NCI-H146 treated with DMSO at 0.1 percent for 48 hours (cell line): ENCODE results near the gene PARG.
"Not testable (repeated sequence)": the region's sequence is repeated elsewhere in the genome, so short reads cannot be mapped to it uniquely, and the experiment has no call there.

Experiments
- DNase-seq: peaks from one replicate; lab custom pipeline; 2025; ENCODE audit not compliant: unreplicated experiment; lab: John Stamatoyannopoulos, UW

PARG gene

DNA sequence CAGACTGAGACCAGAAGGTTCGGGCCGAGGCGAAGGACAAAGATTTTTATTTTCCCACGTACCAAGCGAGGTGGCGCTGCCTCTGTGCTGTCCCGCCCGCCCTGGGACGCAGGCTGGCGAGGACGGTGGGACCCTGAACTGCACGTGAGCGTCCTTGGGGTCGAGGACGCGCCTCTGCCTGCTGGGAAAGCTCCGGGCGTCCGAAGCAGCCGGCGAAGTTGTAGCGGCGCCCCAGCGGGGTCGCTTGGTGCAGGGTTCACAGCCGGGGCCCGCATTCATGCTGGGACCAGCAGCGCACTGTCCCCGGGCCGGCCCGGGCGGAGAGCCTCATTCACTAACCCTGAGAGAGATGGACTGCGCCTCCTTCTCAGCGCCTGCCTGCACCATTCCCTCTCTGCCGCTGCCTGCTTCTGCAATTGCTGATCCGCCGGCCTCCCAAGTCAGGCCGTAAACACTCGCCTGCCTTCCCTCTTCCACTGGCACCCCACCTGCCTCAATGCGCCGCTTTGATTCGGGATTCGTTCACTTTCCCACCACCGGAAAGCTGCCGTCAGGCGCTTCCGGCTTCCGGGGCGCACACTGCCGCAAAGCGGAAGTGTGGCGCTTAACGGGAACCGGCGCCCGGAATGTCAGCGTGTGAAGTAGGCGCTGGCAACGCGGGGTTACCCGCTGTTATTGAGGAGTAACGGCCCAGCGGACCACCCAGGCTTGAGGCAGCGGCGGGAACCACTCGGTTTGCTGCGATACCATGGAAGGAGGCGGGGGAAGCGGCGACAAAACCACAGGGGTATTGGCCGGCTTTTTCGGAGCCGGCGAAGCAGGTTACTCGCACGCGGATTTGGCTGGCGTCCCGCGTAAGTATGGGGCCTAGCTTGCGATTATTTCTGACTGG, at the start of gene PARG, which contains the start of gene TIMM23B:
PARG (minus strand) TSS at position 581 of the 892 bp plus-strand sequence; CDS start at position 279, 302 bp downstream.
TIMM23B (plus strand) TSS at position 607 of the 892 bp plus-strand sequence; CDS start at position 749, 142 bp downstream.
- DNase-seq: peak; percentile 29

DNA sequence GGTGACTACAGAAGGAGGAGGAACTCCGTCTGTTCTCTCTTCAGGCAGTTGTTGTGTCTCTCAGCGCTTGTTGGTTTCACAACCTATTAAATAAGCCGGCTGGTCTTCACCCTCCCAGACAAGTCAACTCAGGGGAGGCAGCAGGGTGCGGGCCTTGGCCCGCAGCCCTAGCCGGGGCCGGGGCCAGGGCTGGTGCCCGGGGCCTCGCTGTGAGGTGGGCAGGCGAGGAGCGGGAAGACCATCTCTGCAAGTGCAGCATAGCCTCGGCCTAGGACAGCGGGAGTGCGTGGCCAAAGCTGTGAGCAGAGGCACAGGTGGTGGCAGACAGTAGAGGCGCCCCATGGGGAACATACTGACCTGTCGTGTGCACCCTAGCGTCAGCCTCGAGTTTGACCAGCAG, 46.5 kb upstream of the PARG start, which contains the start of gene AGAP6:
AGAP6 (plus strand) TSS at position 31 of the 400 bp plus-strand sequence; CDS start at position 341, 310 bp downstream.
- not testable (repeated sequence) for DNase-seq

DNA sequence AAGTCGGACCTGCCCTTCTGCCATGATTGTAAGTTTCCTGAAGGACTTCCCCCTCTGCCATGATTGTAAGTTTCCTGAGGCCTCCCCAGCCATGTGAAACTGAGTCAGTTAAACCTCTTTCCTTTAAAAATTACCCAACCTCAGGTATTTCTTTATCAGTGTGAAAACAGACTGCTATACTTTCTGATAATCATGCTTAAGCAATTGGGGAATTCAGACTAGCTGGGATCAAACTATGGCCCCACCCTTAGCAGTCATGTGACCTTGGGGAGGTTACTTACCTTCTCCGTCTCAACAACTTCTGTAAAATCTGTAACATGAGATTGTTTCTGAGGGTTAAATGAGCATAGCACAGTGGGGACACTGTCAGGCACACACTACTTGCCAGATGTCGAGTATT, 45.4 kb upstream of the PARG start:
- DNase-seq: not testable (repeated sequence)

DNA sequence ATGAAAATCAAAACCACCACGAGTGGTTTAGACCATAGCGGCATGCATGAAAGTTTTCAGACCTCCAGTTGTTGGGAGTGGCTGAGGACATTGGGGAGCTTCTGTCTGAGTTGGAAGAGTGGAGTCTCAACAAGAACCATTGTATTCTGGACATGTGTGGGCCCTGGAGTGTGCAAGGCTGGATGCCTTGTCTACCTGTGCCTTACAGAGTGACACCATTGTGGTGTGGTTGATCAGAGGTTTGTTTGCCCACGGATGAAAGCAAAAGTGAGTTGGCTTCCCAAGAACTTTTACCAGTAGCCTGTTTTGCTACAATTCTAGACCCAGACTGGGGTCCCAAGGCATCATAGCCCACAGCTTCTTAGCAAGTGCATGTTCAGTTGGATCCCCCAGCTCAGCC, 35.9 kb upstream of the PARG start:
- not testable (repeated sequence) for DNase-seq

DNA sequence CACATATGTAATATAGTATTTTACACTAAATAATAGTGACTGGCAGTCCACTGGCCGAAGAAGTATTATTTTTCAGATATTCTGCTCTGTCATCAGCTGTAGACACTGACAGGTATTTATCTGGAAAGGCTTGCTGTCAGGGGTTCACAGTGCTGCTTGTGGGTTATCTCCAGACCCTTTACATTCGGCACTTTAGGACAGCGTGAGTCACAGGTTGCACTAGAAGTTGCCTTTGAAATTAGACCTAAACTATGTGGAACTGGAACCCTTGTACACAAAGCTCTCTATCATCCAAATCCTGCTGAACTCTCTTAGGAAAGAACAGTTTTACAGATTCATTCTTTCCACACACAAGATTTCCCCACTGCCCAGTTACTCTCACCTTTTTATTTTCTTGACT, 30.3 kb upstream of the PARG start:
- not testable (repeated sequence) for DNase-seq

DNA sequence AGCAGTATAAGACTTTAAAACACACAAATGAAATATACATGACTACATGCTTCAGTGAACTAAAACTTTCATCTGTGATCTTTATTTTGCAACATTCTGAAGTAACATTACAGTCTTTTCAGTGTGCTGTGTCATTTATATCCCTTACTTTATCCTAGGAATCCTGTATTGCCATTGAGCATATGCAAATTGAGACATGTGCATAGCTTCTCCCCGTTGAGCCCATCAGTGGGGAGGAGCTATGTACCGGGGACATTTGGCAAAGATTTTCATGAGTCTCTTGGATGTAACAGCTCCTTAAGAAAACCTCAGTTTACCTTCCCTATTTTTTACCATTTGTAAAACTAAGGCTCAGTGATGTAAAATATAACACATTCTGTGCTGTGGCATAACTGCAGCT, 29.6 kb upstream of the PARG start:
- DNase-seq: not testable (repeated sequence)

DNA sequence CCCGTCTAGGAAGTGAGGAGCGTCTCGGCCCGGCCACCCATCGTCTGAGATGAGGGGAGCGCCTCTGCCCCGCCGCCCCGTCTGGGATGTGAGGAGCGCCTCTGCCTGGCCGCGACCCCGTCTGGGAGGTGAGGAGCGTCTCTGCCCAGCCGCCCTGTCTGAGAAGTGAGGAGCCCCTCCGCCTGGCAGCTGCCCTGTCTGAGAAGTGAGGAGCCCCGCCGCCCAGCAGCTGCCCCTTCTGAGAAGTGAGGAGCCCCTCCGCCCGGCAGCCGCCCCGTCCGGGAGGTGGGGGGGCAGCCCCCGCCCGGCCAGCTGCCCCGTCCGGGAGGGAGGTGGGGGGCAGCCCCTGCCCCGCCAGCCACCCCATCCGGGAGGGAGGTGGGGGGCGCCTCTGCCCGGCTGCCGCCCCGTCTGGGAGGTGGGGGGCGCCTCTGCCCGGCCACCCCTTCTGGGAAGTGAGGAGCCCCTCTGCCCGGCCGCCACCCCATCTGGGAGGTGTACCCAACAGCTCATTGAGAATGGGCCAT, 28.6 kb upstream of the PARG start:
- DNase-seq: not testable (repeated sequence)

DNA sequence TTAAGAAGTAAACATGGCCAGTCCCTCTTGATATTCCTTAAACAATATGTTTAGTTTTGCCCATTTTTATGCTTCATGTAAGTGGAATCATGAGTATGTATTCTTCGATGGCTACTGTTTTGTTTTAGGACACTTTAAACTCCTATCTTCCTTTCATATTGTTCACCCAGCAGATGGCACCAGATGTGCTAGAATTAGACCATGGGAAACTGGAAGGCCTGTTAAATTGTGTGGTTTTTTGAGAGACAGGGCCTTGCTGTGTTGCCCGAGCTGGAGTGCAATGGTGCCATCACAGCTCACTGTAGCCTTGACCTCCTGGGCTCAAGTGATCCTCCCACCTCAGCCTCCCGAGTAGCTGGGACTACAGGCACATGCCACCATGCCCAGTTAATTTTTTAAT, 11.3 kb upstream of the PARG start:
- DNase-seq: not testable (repeated sequence)

DNA sequence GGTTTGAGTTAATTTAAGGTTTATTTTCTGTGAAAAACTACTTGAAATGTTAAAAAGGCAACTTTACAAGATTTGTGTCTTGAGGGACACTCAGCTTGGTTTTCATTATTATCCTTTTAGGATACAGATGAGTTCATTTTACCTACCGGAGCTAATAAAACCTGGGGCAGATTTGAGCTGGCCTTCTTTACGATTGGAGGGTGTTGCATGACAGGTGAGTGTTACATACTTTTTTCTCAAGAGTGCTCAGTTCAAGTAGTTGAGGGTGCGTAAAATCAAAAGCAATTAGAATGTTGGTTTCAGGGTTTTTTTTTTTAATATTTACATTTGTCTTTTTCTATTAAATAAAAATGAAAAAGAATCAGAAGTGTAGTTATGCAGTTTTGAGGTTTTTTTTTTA, 10.2 kb upstream of the PARG start:
- not testable (repeated sequence) for DNase-seq

DNA sequence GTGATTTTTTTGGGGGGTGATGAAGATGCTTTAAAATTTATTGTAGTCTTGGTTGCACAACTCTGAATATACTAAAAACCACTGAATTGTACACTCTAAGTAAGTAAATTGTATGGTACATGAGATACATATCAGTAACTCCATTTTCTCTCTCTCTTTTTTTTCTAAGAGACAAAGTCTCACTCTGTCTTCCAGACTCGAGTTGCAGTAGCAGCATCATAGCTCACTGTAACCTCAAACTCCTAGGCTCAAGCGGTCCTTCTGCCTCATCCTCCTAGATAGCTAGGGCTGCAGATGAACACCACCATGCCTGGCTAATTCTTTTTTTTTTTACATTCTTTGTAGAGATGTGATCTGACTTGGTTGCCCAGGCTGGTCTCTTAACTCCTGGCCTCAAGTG, 6.9 kb upstream of the PARG start:
- not testable (repeated sequence) for DNase-seq

DNA sequence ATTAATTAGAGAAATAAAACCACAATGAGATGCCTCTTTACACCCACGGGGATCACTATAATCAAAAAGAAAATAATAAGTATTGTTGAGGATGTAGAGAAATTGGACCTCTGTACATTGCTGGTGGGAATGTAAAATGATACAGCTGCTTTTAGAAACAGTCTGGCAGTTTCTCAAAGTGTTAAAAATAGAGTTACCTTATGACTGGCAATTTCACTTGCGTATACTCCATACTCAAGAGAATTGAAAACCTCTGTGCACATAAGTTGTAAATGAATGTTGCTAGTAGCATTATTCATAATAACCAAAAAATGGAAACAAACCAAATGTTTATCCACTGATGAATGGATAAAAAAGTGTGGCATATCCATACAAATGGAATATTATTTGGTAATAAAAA, 6.3 kb upstream of the PARG start:
- not testable (repeated sequence) for DNase-seq

DNA sequence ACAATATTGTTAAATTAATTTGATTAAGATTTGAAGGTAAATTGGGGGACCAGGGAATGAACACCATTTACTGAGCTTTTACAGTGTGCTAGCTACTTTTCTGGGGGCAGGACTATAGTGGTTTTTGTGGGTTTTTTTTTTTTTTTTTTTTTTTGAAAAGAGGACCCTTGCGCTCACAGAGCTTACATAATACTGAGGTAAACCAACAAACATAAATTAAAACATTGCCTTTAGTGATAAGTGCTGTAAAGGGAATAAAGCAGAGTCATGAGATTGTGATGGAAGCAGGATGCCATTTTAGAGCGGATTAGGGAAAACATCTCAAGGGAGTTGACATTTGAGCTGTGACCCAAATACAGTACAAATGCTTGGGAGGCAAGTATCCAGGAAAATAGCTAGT, 1.8 kb upstream of the PARG start:
- not testable (repeated sequence) for DNase-seq

DNA sequence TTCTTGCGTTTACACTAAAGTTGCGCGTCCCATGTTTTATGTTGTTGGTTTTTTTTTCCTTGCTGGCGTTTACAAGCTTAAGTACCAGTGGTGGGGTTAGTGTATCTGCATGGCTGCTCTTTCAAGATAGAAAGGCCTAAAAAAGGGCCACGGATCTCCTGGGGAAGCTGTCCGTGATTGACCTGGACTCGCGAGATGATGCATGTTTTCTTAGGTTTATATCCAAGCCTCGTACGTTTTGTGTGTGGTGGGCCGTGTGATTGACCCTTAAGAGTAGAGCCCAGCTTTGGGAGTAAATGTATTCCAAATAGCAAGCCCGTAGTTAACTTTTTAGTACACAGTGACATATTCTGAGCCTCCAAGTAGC, 495 bp upstream of the PARG start:
- DNase-seq: not testable (repeated sequence)

DNA sequence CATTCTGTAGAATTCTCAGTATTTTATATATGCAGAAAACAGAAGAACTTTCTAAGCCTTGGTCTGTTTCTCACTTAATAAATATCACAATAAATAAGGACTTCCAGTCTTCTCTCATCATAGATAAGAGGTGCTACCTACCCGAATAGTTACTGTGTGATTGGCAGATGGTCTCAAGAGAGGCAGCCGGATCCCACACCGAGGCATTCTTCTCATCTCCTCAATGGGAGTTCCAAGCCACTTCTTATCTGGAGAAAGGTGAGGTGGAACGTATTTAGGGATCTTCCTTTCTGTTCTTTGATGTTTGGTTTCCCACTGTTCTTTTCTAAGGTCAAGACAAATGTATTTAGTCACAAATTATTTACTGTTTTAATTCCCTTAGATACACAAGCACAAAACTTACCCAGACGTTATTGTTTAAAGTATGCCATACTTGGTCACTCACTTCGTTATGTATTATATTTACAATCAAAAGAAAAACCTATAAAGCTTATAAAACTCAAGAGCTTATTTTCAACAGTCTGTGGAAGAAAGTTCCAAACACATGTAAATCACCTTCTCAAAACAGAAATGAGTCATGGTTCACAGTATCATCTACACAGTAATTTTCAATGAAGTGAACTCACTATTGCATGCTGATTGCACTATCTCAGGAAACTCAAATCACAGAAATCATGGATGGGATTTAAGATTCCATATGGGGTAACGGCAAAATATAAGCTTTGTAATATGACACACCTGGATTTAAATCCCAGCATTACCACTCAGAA, 9.7 kb downstream of the PARG start:
- DNase-seq: not testable (repeated sequence)

DNA sequence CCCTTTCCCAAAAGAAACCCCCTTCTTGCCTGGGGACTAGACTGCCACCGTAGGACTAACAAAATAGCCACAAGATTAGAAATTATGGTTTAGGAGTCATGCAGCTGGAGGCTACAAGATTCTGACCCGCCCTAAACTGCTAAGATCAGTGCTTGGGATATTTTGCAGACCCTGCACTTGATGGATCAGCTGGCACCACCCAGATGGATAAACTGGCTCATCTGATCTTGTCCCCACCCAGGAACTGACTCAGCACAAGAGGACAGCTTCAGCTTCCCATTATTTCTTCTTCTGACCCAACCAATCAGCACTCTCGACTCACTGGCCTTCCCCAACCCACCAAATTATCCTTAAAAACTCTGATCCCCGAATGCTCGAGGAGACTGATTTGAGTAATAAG, 10.6 kb downstream of the PARG start:
- not testable (repeated sequence) for DNase-seq

DNA sequence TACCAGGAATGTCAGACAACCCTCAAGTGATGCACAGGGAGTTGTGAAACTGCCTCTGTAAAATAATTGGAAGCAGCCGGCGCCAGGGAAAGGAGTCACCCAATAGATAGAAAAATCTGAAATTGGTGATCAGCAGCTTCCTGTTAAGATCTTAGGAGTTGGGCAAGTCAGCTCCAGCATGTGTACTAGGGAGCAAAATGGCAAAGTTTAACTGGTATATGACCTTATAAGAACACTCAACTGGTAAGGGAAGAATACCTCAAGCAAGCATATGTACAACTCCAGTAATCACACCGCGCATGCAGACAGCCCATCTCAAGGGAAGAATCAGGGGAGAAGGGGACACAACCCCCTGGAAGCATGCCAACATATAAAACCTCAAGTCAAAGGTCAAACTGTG, 18.3 kb downstream of the PARG start:
- not testable (repeated sequence) for DNase-seq

DNA sequence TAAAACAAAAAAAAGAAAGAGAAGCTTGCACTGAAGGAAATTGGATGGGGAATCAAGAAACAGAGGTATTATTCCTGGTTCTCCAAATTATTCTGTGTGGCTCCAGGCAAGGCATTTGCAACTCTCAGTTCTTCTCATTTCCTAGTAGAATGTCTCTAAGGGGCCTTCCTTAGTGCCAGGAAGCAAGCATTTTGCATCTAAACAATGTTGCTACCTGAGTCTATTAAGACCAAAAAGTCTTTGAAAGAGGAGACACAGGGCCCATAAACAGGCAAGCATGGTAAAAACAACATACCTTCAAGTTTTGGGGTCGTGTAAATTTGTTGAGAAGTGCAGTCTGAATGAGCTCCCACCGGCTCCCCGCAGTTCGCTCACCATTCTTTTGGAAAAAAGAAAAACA, 19.8 kb downstream of the PARG start:
- DNase-seq: not testable (repeated sequence)

DNA sequence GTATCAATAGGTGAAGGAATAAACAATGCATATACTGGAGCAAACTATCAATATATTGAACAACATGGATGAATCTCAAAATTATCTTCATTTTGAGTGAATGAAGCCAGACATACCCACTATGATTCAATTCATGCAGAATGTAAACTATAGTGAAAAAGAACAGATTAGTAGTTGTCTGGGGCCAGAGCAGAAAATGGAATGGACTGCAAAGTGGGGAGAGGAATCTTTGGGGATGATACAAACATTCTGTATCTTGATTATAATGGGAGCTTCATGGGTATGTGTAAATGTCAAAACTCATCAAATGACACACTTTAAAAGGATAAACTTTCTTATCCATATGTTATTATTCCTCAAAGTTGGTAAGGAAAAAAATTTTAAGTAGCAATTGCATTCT, 23.9 kb downstream of the PARG start:
- not testable (repeated sequence) for DNase-seq

DNA sequence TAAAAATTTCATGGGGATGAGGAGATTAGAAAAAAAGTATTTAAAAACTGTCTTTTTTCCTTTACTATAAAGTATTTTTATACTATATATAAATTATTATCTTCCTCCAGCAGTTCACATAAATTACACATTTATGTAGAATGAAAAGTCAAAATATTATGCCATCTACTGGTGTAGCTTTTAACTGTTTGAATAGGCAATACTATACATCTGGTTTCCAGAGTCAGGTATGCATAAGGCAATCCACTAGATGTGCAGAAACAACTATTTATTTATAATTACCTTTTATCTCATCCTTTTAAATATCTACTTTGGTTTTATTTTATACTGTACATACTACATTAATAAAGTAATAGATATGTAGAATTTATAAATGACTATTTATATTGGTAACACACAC, 25.4 kb downstream of the PARG start:
- DNase-seq: not testable (repeated sequence)

DNA sequence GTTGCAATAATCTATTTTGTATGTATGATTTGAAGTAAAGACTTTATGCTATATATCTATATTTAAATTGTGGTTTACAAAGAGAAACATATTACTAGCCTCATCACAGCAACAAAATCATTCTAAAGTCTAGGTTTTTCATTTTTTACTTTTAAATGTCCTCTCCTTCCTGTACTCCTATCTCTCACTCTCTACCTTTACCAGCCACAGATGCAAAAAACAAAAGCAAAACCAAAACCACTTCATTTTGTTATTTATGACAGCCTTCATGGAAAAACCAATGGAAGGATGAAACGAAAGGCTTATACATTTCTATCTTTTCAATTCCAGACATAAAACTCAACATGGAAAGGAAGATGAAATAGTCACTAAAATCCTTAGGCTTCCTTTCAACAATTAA, 31.5 kb downstream of the PARG start:
- DNase-seq: not testable (repeated sequence)

DNA sequence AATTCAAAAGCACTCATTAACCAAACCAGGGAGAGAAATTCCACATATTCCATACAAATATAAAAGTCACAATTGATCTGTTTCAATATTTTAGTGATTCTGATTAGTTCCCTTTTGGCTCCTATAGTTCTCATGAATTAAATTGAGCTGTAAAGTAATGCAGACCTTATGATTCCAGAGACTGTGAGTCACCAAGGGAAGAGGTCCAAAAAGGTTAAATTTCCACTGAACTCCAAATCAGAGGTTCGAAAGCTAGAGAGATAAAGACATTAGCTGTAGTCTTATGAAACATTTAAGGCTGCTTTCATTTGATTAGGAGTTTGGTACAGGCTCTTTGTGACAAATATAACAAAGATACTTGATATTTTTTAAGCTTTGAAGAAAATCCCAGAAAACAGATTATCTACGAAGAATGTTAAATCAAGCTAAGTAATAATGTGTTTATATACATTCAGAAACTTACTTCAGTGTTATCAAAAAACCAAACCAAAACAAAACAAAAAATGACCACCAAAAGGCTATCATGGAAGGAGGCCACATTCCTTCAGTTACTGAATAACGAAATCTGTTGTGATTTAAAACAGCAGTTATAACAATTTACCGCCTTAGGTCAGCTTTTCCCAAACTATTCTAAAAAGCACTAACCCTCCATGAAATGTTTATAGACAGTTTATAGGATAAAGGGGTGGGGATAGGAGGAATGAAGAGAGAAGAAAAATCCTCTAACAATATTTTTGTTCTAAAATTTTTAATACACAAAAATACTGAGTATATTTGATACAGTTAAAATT, 33.3 kb downstream of the PARG start:
- not testable (repeated sequence) for DNase-seq
